Esophagus mucosa (tissue), 1 donor: ENCODE data around the gene DNAAF2. TPM values are rescaled to one million over a fixed set of nuclear protein-coding genes. Genes with fewer than 3 reads are reported as not detected.

Experiments used
- ATAC-seq: fragments of 200-7000 bp; cut with Tn5 transposase; one replicate; pipeline ENCODE4 v1.9.1; 2020
- total RNA-seq: library from RNA; stranded (reverse); gene quantifications from one replicate; pipeline ENCODE4 v1.2.4, GENCODE V29; 2023
- donor health status: DM: yes; HTN: yes; CAD: no.

Gene DNAAF2
- 5.7 TPM for total RNA-seq

GRCh38 chr14:49634547-49635334 is at the start of gene DNAAF2:
Gene DNAAF2, minus strand, starts transcription at chr14:49635244. Its CDS starts 95 bp downstream, at chr14:49635149.
- peak; percentile 74 for ATAC-seq

GRCh38 chr14:49679271-49679670 is 44.2 kb upstream of the DNAAF2 start:
- ATAC-seq: peak; percentile 78

GRCh38 chr14:49677643-49678042 is 42.6 kb upstream of the DNAAF2 start:
- no peak for ATAC-seq

- no peak for ATAC-seq
These were observed 38.5 kb upstream of the DNAAF2 start for GRCh38 chr14:49673586-49673985.

- ATAC-seq: no peak
These were observed 35.4 kb upstream of the DNAAF2 start for GRCh38 chr14:49670475-49670874.

- ATAC-seq: peak; percentile 63
These were observed 24.7 kb upstream of the DNAAF2 start for GRCh38 chr14:49659526-49660455.

GRCh38 chr14:49657500-49657899 is 22.5 kb upstream of the DNAAF2 start:
- ATAC-seq: peak; percentile 70

- ATAC-seq: no peak
These were observed 19.5 kb upstream of the DNAAF2 start for GRCh38 chr14:49654511-49654910.

- ATAC-seq: no peak
These were observed 18.5 kb upstream of the DNAAF2 start for GRCh38 chr14:49653508-49653907.

- no peak for ATAC-seq
These were observed 7.1 kb upstream of the DNAAF2 start for GRCh38 chr14:49642163-49642562.

- no peak for ATAC-seq
These were observed 6.7 kb upstream of the DNAAF2 start for GRCh38 chr14:49641697-49642129.

GRCh38 chr14:49640540-49641417 is 5.7 kb upstream of the DNAAF2 start:
- ATAC-seq: no peak

GRCh38 chr14:49637534-49638078 is 2.6 kb upstream of the DNAAF2 start:
- no peak for ATAC-seq

GRCh38 chr14:49636866-49637265 is 1.8 kb upstream of the DNAAF2 start:
- no peak for ATAC-seq

GRCh38 chr14:49633640-49634546 is 1.2 kb downstream of the DNAAF2 start:
- ATAC-seq: peak; percentile 96

GRCh38 chr14:49623941-49624839 is 10.9 kb downstream of the DNAAF2 start:
- ATAC-seq: no peak

GRCh38 chr14:49623387-49623786 is 11.7 kb downstream of the DNAAF2 start:
- ATAC-seq: no peak

GRCh38 chr14:49622022-49622607 is 12.9 kb downstream of the DNAAF2 start:
- no peak for ATAC-seq

GRCh38 chr14:49621114-49621881 is 13.7 kb downstream of the DNAAF2 start:
- peak; percentile 56 for ATAC-seq
